ENCODE results near the gene SNX9. TPM values are rescaled to one million over a fixed set of nuclear protein-coding genes. Genes with fewer than 3 reads are reported as not detected.
"Not testable (repeated sequence)": the region's sequence is repeated elsewhere in the genome, so short reads cannot be mapped to it uniquely, and the experiment has no call there.

Gene SNX9
- total RNA-seq, 8 experiments from 2014 or later = 8.5 to 32.0 (median 13.7) TPM

DNA sequence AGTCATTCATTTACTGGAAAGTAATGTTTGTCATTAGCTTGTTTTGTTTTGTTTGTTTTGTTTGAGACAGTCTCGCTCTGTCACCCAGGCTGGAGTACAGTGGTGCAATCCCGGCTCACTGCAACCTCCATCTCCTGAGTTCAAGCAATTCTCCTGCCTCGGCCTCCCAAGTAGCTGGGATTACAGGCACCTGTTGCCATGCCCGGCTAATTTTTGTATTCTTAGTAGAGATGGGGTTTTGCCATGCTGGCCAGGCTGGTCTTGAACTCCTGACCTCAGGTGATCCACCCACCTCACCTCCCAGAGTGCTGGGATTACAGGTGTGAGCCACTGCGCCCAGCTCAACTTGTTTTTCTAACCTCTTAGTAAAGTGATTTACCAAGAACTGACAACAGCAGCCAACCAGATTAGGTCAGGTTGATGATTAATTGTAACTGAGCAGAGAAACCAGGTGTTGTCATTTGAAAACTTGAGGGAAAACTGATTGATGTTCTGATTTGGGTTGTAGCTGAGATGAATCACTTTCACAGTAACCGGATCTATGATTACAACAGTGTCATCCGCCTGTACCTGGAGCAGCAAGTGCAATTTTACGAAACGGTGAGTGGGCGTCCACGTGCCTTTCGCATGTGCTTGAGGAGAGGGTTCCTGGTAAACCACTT, 117.5 kb downstream of the SNX9 start:
- in situ Hi-C loops (cut with MboI; ENCODE audit: low pct_unique_long_range_greater_than_20kb in 2 of 9, low sequenced_read_pairs in 9 of 9, unreplicated experiment in 9 of 9); H3K4me1 ChIP-seq (replicated peaks in 1 of 2); H3K4me3 ChIP-seq; H3K27ac ChIP-seq; ATAC-seq (replicated peaks in 6 of 8): not testable (repeated sequence)
- 94 to 100% (median 98%) methylated on average over 1 to 10 of the region's 12 CpGs; no CpG with 5 or more reads in 1 of the 10 experiments for WGBS, 10 experiments

DNA sequence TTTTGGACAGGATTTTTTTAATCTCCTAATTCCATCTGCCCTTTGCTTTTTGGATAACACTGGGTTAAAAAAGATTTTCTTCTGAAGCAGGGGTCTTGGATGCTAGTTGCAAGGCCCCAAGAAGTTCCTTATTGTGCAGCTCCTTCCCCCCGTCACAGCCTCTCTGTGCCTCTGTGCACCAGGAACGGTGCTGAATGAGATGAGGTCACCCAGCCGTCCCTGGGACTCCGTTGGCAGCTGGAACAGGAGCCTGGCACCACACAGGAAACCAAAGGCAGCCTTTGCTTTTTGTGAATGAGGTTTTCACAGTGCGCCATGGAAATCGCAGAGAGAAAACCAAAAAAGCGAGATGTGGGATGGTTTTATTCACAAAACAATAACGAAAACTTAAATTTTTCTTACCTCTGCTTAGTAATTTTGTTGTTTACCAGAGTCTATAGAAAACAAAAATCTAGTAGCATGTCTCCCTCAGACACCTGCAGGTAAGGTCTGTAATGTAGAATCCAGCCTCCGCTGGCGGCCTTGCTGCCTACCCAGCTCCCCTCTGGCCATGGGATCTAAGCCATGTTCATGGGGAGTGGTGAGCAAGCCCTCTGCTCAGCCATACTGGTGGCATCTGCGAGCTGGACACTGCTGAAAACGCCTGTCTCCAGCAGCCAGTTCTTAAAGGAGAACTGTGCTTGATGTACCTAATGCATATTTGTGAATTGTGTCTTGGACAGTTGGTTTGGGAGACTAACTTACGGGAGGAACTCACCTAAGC, 118.2 kb downstream of the SNX9 start:
- Histone ChIP-seq H3K27ac (no peak overlapping the region), H3K4me1 (replicated peaks in 1 of 2) (no peaks in the 10 kb centered on the region), H3K4me3 (no peak overlapping the region)
- no peak for ATAC-seq (replicated peaks in 6 of 8)
- in situ Hi-C loops (cut with MboI; ENCODE audit: low pct_unique_long_range_greater_than_20kb in 2 of 9, low sequenced_read_pairs in 9 of 9, unreplicated experiment in 9 of 9) = no loop called here
- 74 to 94% (median 89%) methylated on average over 1 to 9 of the region's 13 CpGs; no CpG with 5 or more reads in 1 of the 10 experiments for WGBS, 10 experiments

DNA sequence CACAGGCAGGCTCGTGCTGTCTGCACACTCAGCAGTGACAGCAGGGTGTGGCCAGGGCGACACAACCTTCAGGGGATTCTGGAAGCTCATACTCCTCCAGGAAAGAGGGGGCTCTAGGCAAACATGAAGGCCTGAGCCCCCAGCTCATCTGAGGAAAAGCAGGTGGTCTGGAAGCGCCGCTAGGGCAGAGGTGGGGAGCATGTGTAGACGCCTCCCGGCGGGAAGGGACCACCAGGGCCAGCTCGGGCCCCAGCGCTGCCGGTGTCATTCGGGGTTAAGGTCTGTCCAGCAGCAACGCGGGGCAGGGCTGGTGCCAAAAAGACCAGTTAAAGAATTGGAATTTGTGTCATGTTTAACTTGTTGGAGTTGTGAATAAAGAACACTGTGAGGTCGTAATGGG, 119.3 kb downstream of the SNX9 start:
- no peak overlapping the region for H3K4me3 ChIP-seq
- 45 to 93% (median 82%) methylated on average over 1 to 6 of the region's 14 CpGs; no CpG with 5 or more reads in 3 of the 10 experiments for WGBS, 10 experiments
- ATAC-seq (replicated peaks in 6 of 8) = no peak
- in situ Hi-C loops (cut with MboI; ENCODE audit: low pct_unique_long_range_greater_than_20kb in 2 of 9, low sequenced_read_pairs in 9 of 9, unreplicated experiment in 9 of 9) = no loop called here
- H3K27ac ChIP-seq = no peak overlapping the region
- H3K4me1 ChIP-seq (replicated peaks in 1 of 2) = no peaks in the 10 kb centered on the region

DNA sequence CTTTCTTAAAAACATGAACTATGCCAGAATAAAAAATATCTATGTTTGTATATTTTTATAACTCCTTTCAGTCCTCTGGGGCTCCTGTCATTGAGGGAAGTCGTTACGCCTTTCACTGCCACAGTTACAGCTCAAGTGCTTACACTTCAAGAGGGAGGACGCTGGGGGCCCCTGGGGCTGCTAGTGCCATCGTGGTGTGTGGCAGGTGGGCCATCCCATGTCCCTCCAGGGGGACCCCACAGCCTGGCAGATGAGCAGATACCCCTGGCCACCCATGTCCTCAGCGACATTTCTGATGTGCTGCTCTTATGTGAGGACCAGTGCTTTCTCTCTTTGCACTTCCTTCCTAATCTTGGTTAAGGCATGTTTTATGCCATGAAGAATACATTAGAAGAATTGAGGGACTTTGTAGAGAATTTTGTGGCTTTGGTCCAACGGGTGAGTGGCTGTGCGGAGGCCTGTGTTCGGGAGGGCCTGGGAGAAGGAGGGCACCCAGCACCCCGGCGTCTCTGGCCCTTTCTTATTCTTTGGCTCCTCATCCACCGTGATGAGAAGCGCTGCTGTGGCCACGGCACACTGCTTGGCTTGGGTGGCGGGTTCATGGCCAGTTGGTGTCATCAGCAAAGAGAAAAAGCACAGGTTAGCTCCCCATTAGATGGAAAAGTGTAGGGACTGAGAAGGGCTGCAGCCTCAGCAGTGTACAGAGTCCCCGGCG, 120.4 kb downstream of the SNX9 start:
- Histone ChIP-seq H3K27ac (no peak overlapping the region), H3K4me3 (no peak overlapping the region), H3K4me1 (replicated peaks in 1 of 2) (no peaks in the 10 kb centered on the region)
- in situ Hi-C loops (cut with MboI; ENCODE audit: low pct_unique_long_range_greater_than_20kb in 2 of 9, low sequenced_read_pairs in 9 of 9, unreplicated experiment in 9 of 9) = no loop called here
- WGBS, 10 experiments = 88 to 100% (median 95%) methylated on average over 2 to 7 of the region's 16 CpGs; no CpG with 5 or more reads in 3 of the 10 experiments
- ATAC-seq (replicated peaks in 6 of 8) = no peak

DNA sequence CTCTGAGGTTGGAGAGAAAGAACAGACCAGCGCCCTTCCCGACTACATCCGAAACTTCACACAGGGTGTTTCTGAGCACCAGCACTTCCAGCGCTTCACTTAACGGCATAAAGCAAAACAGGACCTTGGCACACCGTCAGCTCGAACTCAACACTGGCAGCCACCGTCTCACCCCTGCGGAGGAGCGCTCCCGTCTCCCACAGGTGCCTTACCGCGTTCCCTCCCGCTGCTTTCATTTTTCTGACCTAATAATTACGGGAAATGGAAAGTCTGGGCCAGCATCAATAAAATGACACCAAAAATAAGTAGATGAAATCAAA, 120.9 kb downstream of the SNX9 start:
- H3K4me3 ChIP-seq = no peak overlapping the region
- 87 to 100% (median 95%) methylated on average over 2 to 15 of the region's 15 CpGs; no CpG with 5 or more reads in 1 of the 10 experiments for WGBS, 10 experiments
- in situ Hi-C loops (cut with MboI; ENCODE audit: low pct_unique_long_range_greater_than_20kb in 2 of 9, low sequenced_read_pairs in 9 of 9, unreplicated experiment in 9 of 9) = no loop called here
- no peaks in the 10 kb centered on the region for H3K4me1 ChIP-seq (replicated peaks in 1 of 2)
- no peak for ATAC-seq (replicated peaks in 6 of 8)
- H3K27ac ChIP-seq = no peak overlapping the region

DNA sequence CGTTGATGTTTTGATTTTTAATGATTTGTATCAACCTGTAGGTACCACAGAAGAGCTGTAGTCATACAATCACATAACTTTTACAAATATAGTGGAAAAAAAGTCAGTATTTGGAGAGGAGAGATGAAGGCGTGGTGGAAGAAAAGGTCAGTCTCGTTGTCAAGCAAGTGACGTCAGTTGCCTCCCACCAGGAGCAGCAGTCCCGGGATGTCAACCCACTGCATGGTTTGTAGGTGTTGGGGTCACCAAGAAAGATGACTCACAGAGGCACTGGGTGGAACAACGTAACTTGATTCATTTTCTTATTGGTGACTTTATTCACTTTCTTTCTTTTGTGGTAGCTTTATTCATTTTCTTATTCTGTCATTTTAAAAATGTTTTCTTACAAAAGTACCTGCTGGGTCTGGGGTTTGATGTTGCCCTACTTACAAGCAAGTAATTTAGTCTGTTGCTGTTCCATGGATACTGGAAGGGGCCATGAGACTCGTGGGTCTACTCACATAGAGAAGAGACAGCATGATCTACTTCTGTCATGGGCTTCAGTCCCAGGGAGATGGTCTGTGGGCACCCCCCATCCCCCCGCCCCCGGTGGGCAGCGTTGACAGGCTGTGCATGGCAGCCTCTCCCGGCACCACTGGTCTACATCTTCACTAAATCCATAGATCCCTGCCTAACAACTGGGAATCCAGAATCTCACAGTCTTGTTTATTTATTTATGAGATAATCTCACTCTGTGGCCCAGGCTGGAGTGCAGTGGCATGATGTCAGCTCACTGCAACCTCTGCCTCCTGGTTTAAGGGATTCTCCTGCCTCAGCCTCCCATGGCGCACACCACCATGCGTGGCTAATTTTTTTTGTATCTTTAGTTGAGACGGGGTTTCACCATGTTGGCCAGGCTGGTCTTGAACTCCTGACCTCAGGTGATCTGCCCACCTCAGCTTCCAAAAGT, 122.2 kb downstream of the SNX9 start:
- H3K4me1 ChIP-seq (replicated peaks in 1 of 2) = no peaks in the 10 kb centered on the region
- WGBS, 10 experiments = 14 to 100% (median 92%) methylated on average over 1 to 11 of the region's 14 CpGs; no CpG with 5 or more reads in 2 of the 10 experiments
- no peak overlapping the region for H3K27ac ChIP-seq
- ATAC-seq (replicated peaks in 6 of 8) = peak in 1 of 8 experiments; percentile 15
- H3K4me3 ChIP-seq = no peak overlapping the region
- in situ Hi-C loops (cut with MboI; ENCODE audit: low pct_unique_long_range_greater_than_20kb in 2 of 9, low sequenced_read_pairs in 9 of 9, unreplicated experiment in 9 of 9) = no loop called here

DNA sequence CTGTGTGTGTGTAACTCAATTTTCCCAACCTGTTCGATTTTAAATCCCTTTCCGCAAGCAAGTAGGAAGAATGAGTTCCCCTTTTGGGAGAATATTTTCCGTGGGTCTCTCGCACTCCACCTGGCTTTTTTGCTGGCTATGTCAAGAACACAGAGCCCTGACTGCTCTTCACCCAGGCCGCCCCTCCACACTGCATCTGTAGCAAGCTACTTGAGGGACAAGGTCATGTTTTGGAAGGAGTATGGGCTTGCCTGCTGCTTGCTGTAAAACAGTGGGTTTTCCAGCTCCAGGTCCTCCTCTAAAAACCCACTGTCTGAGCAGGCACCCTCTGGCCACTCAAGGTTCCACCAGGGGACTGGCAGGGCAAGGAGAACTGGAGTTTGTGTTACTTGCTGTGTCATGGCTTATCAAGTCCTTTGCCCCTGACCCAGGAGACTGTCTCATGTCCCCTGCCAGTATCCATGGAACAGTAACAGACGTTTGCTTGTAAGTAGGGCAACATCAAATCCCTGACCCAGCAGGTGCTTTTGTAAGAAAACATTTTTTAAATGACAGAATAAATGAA, 123.1 kb downstream of the SNX9 start:
- H3K4me3 ChIP-seq = no peak overlapping the region
- H3K4me1 ChIP-seq (replicated peaks in 1 of 2) = no peaks in the 10 kb centered on the region
- no peak for ATAC-seq (replicated peaks in 6 of 8)
- H3K27ac ChIP-seq = no peak overlapping the region
- in situ Hi-C loops (cut with MboI; ENCODE audit: low pct_unique_long_range_greater_than_20kb in 2 of 9, low sequenced_read_pairs in 9 of 9, unreplicated experiment in 9 of 9) = no loop called here
- WGBS, 10 experiments = 80 to 100% (median 100%) methylated on average over 1 to 6 of the region's 6 CpGs; no CpG with 5 or more reads in 1 of the 10 experiments

DNA sequence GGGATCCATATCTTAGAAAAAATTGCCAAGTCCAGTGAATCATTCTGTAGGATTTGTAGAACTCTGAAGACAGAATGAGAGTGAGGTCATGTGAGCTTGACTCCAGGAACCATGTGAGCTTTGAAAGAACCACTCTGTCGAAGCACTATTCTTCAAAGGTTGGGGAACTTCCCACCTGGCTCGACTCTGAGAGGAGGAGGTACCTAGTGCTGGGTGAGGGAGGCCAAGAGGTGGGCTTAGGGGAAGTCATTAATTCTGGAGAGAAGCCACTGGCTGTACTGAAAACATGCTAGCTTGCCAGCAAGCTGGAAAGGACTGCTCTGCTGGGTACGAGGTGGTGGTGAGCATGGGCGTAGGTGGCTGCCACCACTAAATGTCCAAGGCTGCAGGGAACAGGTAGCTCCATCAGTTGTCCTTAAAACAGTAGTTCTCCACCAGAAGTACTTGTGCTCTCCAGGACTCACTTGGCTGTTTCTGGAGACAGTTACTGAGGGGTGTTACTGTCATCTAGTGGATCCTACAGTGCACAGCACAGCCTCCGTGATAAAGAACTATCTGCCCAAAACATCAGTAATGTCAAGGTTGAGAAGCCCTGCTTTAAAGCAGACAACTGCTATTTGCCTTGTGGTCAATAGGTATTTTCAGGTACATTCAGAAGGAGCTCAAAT, 124.0 kb downstream of the SNX9 start:
- H3K27ac ChIP-seq = no peak overlapping the region
- peak in 5 of 8 experiments; percentile 39 to 72 (median 51) for ATAC-seq (replicated peaks in 6 of 8)
- no peak overlapping the region for H3K4me3 ChIP-seq
- in situ Hi-C loops (cut with MboI; ENCODE audit: low pct_unique_long_range_greater_than_20kb in 2 of 9, low sequenced_read_pairs in 9 of 9, unreplicated experiment in 9 of 9) = no loop called here
- no peaks in the 10 kb centered on the region for H3K4me1 ChIP-seq (replicated peaks in 1 of 2)
- WGBS, 10 experiments = 56 to 89% (median 82%) methylated on average over 1 to 5 of the region's 5 CpGs; no CpG with 5 or more reads in 5 of the 10 experiments

DNA sequence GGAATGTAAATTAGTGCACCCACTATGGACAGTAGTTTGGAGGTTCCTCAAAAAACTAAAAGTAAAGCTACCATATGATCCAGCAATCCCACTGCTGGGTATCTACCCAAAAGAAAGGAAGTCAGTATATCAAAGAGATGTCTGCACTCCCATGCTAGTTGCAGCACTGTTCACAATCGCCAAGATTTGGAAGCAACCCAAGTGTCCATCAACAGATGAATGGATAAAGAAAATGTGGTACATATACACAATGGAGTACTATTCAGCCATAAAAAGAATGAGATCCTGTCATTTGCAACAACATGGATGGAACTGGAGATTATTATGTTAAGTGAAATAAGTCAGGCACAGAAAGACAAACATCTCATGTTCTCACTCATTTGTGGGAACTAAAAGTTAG, 127.9 kb downstream of the SNX9 start:
- H3K27ac ChIP-seq; H3K4me1 ChIP-seq (replicated peaks in 1 of 2); H3K4me3 ChIP-seq; in situ Hi-C loops (cut with MboI; ENCODE audit: low pct_unique_long_range_greater_than_20kb in 2 of 9, low sequenced_read_pairs in 9 of 9, unreplicated experiment in 9 of 9); ATAC-seq (replicated peaks in 6 of 8): not testable (repeated sequence)
- 80 to 100% (median 100%) methylated on average over 1 of the region's 1 CpG; no CpG with 5 or more reads in 4 of the 10 experiments for WGBS, 10 experiments

DNA sequence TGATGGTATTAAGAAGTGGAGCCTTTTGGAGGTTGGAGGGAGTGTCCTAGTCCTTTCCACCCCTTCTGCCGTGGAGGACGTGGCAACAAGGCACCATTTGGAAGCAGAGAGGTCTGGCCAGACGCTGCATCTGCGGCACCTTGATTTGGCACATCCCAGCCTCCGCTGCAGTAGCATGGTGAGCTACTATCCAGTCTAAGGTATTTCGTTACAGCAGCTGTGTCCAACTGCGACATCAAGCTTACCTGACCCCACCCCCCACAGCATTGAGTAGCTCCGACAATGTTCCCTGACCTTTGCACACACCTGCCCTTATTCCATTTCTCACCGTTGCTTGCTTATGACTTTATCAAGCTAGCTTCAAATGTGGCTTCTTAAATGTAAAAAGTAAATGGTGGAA, 128.8 kb downstream of the SNX9 start:
- ATAC-seq (replicated peaks in 6 of 8) = no peak
- no peak overlapping the region for H3K27ac ChIP-seq
- in situ Hi-C loops (cut with MboI; ENCODE audit: low pct_unique_long_range_greater_than_20kb in 2 of 9, low sequenced_read_pairs in 9 of 9, unreplicated experiment in 9 of 9) = no loop called here
- no peak overlapping the region for H3K4me3 ChIP-seq
- WGBS, 10 experiments = 18 to 100% (median 89%) methylated on average over 1 to 9 of the region's 9 CpGs; no CpG with 5 or more reads in 1 of the 10 experiments
- peaks cover 0 to 9% of the 10 kb centered on the region in 2 donors for H3K4me1 ChIP-seq (replicated peaks in 1 of 2)

DNA sequence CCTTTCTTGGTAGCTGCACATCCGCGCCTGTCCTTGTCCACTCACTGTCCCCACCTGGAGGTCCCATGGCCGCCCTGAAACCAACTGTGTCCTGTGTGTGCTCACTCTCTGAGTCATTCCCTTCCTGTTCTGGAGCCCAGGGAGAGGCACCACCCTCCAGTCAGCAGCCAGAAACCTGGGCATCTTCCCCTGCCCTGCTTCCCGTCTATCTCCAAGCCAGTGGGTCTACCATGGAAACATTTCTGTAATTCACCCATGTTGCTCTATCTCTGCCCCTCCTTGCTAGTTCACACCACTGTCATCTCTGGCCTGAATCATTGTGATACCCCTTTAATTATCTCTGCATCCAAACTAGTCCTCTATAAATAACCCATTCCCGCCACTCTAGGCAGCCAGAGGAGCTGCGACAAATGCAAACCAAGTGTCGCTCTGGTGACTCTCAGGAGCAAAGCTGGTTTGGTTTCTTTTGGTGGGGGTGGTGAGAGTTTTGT, 129.9 kb downstream of the SNX9 start:
- peak in 6 of 8 experiments; percentile 38 to 74 (median 62) for ATAC-seq (replicated peaks in 6 of 8)
- in situ Hi-C loops (cut with MboI; ENCODE audit: low pct_unique_long_range_greater_than_20kb in 2 of 9, low sequenced_read_pairs in 9 of 9, unreplicated experiment in 9 of 9) = no loop called here
- no peak overlapping the region for H3K4me3 ChIP-seq
- no peak overlapping the region for H3K27ac ChIP-seq
- WGBS, 10 experiments = 47 to 100% (median 83%) methylated on average over 1 to 6 of the region's 7 CpGs; no CpG with 5 or more reads in 2 of the 10 experiments
- peaks cover 0 to 9% of the 10 kb centered on the region in 2 donors for H3K4me1 ChIP-seq (replicated peaks in 1 of 2)
